Pancreas (tissue), 10 donors: ENCODE data around the gene OTOA. TPM values are rescaled to one million over a fixed set of nuclear protein-coding genes. Genes with fewer than 3 reads are reported as not detected.

Source experiments
- ATAC-seq, 4 donors: fragments of 200-7000 bp; cut with Tn5 transposase; one replicate each; pipeline versions ENCODE4 v1.8.0 to v1.9.1; 2020; ENCODE audit warnings: mild to moderate bottlenecking in 4 of 4, moderate library complexity in 4 of 4
- DNase-seq, 6 donors: peaks; one replicate each; pipeline ENCODE4 v3.0.0-alpha.2; 2020
- FAIRE-seq: peaks from 2 replicates; lab custom pipeline; 2012; peaks lifted over from hg19 to GRCh38; lab: Jason Lieb, UNC
- H3K27ac ChIP-seq, 4 donors: fragments of 200-600 bp; sonication (generic); 1 replicate in 3 of 4; 2 replicates in 1 of 4; pipeline versions ENCODE4 v1.5.0 to v1.8.0; 2020
- H3K27me3 ChIP-seq, 4 donors: fragments of 200-600 bp; one replicate each; pipeline ENCODE4 v1.8.0; 2021
- H3K36me3 ChIP-seq, 3 donors: fragments of 200-600 bp; sonication (generic) in 1 of 3; one replicate each; pipeline versions ENCODE4 v1.5.0 to v1.8.0; 2020 to 2021
- H3K4me1 ChIP-seq, 3 donors: fragments of 200-600 bp; one replicate each; pipeline ENCODE4 v1.8.0; 2021
- H3K4me3 ChIP-seq, 4 donors: fragments of 200-600 bp; sonication (generic) in 2 of 4; one replicate each; pipeline versions ENCODE4 v1.5.0 to v1.8.0; 2020 to 2021
- H3K9me3 ChIP-seq, 4 donors: fragments of 200-600 bp; one replicate each; pipeline ENCODE4 v1.8.0; 2021
- WGBS, 2 donors: extraction: QIAGEN DNeasy Blood & Tissue Kit; methylation state at CpG; one replicate each; pipeline ENCODE4 v1.1.7; 2013; 5-methylcytosine and 5-hydroxymethylcytosine counted together
- intact Hi-C, 3 donors: fragments of 100-400 bp; cut with DNase I; formaldehyde crosslinking; loops; one replicate each; pipeline versions ENCODE4 v1.11.1 to v1.14.2; 2022
- polyA plus RNA-seq, 2 donors: library from polyadenylated mRNA; stranded (reverse); fragments of 200-250 nt; gene quantifications; one replicate each; pipeline ENCODE4 v1.2.3, GENCODE V29; 2013
- total RNA-seq, 6 donors: library from RNA; stranded (reverse); fragmentation: NEBNext Ultra II Directional in 4 of 6; extraction: Animal tissue kit (Norgen Biotek cat#: 25700) in 4 of 6; gene quantifications; one replicate each; pipeline versions ENCODE4 v1.2.1 to v1.2.4, GENCODE V29; 2021 to 2023
- TF ChIP-seq, protein P1 (sequence below), 4 donors: fragments of 200-600 bp; sonication (generic) in 3 of 4; IDR thresholded peaks; one replicate each; pipeline versions ENCODE4 v1.5.0 to v1.8.0; 2021; ENCODE audit warnings: antibody characterized with exemption in 4 of 4
- donor health status: healthy with polysubstance abuse.
- donor health status: DM: no; HTN: no; CAD: no; lungs with moderate emphysema.
- donor health status: DM: no; HTN: no; CAD: no.
- donor health status: control.
- donor health status: control.
- donor health status: Bipolar disorder and iron deficiency.
- donor health status: DM: yes; HTN: yes; CAD: no.
- donor health status: DM: no; HTN: no; CAD: no.
- donor health status: DM: no; HTN: no; CAD: no.
- donor health status: DM: yes; HTN: yes; CAD: no.

The OTOA gene
- total RNA-seq (under 1 TPM in 4 of 6 donors, not detected in 2; 0.04 to 0.50 (median 0.12) TPM), polyA plus RNA-seq (not detected)

DNA sequence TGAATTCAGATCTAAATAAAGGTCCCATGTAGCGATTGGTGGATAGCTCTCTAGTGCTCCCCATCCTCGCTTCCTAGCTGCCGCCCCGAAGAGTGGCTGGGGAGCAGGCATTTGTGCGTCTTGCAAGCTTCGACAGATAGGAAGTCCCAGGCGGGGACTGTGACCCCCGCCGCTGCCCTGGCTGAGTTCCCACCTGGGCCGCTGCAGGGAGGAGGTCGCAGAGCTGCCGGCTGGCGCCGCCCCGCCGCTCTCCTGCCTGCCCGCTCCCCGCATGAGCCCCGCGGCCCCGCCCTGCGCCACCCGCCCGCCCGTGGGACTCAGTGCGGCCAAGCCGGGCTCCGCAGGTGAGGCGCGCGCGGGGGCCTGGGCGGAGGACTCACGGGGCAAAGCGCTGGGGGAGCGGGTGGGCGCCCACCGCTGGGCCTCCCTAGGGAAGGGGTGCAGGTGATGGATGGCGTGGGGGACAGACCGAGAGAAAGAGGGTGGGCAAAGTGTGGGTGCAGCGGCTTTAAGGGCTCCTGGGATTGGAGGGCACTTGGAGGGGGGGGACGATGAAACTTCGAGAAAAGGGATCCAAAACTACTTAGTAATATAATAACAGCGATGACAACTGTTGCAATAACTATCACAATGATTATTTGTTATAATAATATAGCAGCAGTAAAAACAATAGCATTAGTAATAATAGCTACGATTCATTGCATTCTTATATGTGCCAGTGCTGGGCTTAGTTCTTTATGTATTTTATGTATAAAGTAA, at the start of gene OTOA:
Gene OTOA (plus strand): TSS at position 80 of the 759 bp plus-strand sequence. CDS start 14,547 bp downstream, outside the sequence.
- intact Hi-C loops: no loop called here
- Histone ChIP-seq H3K4me3 (peak within 1 kb of the TSS in 2 of 4 donors; percentile 14 to 30), H3K36me3 (no peaks in the 10 kb centered on the region), H3K4me1 (no peaks in the 10 kb centered on the region), H3K27ac (no peak within 1 kb of the TSS), H3K9me3 (no peaks in the 10 kb centered on the region), H3K27me3 (peaks cover 0 to 2% (median 0%) of the 10 kb centered on the region in 4 donors)
- peak in 3 of 4 donors; percentile 44 to 64 (median 62) for ATAC-seq
- DNase-seq: peak in 3 of 6 donors; percentile 24 to 65 (median 56)
- no peak for FAIRE-seq
- 9 to 12% methylated on average over 35 to 45 of the region's 45 CpGs for WGBS, 2 donors
- TF ChIP-seq, protein P1, sequence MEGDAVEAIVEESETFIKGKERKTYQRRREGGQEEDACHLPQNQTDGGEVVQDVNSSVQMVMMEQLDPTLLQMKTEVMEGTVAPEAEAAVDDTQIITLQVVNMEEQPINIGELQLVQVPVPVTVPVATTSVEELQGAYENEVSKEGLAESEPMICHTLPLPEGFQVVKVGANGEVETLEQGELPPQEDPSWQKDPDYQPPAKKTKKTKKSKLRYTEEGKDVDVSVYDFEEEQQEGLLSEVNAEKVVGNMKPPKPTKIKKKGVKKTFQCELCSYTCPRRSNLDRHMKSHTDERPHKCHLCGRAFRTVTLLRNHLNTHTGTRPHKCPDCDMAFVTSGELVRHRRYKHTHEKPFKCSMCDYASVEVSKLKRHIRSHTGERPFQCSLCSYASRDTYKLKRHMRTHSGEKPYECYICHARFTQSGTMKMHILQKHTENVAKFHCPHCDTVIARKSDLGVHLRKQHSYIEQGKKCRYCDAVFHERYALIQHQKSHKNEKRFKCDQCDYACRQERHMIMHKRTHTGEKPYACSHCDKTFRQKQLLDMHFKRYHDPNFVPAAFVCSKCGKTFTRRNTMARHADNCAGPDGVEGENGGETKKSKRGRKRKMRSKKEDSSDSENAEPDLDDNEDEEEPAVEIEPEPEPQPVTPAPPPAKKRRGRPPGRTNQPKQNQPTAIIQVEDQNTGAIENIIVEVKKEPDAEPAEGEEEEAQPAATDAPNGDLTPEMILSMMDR (IDR thresholded peaks at IDR 0.05): no peak

DNA sequence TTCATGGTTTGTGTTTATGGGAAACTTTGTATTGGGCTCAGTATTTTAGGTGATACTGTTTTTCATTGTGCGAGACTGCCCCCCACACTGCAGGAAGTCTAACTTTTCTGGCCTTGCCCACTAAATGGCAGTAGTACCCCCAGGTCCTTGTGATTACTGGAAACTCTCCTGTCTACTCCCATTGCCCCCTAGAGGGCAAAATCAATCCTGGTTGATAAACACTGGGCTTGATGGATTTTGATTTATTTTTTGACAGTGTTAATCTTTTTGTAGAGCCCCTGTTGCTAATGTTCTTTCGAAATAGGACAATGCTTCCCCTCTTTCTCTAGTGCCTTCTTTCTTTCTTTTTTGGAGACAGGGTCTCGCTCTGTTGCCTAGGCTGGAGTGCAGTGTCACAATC, 48.9 kb upstream of the OTOA start:
- DNase-seq: no peak
- WGBS, 2 donors: 98% methylated on average over 3 of the region's 3 CpGs
- no peak for FAIRE-seq
- TF ChIP-seq, protein P1 (IDR thresholded peaks at IDR 0.05): no peak
- intact Hi-C loops: no loop called here
- no peaks in the 10 kb centered on the region for H3K36me3 ChIP-seq
- no peak for ATAC-seq
- no peaks in the 10 kb centered on the region for H3K9me3 ChIP-seq
- no peak overlapping the region for H3K27ac ChIP-seq
- no peak overlapping the region for H3K4me3 ChIP-seq
- H3K27me3 ChIP-seq: no peaks in the 10 kb centered on the region
- H3K4me1 ChIP-seq: peaks cover 14 to 22% (median 20%) of the 10 kb centered on the region in 3 donors

DNA sequence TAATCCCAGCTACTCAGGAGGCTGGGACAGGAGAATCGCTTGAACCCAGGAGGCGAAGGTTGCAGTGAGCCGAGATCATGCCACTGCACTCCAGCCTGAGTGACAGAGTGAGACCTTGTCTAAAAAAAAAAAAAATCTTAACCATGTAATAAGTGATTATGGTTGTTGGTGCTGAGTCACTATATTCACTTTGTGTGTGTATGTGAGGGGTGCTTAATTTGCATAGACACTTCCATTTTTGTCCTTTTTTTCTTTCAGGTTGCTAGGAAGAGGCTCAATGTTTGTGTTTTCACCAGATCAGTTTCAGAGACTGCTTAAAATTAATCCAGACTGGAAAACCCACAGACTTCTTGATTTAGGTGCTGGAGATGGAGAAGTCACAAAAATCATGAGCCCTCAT, 46.2 kb upstream of the OTOA start:
- TF ChIP-seq, protein P1 (IDR thresholded peaks at IDR 0.05): no peak
- H3K36me3 ChIP-seq: no peaks in the 10 kb centered on the region
- no peaks in the 10 kb centered on the region for H3K27me3 ChIP-seq
- H3K4me3 ChIP-seq: no peak overlapping the region
- DNase-seq (no peak), FAIRE-seq (no peak), ATAC-seq (no peak)
- H3K9me3 ChIP-seq: no peaks in the 10 kb centered on the region
- 91 to 98% methylated on average over 3 of the region's 3 CpGs for WGBS, 2 donors
- intact Hi-C loops: no loop called here
- H3K27ac ChIP-seq: no peak overlapping the region
- no peaks in the 10 kb centered on the region for H3K4me1 ChIP-seq

DNA sequence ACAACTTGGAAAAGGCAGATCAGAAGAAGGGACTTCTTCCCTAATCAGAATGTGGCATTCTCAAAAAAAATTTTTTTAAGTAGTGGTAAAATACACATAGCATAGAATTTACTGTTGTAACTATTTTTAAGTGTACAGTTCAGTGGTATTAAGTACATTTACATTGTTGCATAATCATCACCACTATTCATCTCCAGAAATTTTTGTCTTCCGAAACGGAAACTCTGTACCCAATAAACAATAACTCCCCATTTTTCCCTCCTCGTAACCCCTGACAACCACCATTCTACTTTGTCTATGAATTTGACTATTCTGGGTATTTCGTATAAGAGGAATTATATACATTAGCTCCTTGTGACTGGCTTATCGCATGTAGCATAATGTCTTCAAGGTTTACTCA, 45.5 kb upstream of the OTOA start:
- no peaks in the 10 kb centered on the region for H3K4me1 ChIP-seq
- H3K27me3 ChIP-seq: no peaks in the 10 kb centered on the region
- no peaks in the 10 kb centered on the region for H3K36me3 ChIP-seq
- no peak overlapping the region for H3K4me3 ChIP-seq
- FAIRE-seq: no peak
- intact Hi-C loops: no loop called here
- 95 to 99% methylated on average over 5 of the region's 5 CpGs for WGBS, 2 donors
- H3K9me3 ChIP-seq: no peaks in the 10 kb centered on the region
- no peak for ATAC-seq
- no peak for DNase-seq
- H3K27ac ChIP-seq: no peak overlapping the region
- TF ChIP-seq, protein P1 (IDR thresholded peaks at IDR 0.05): no peak
